Endodermal cell (in vitro differentiated cells): ENCODE data around the gene OR1L6. TPM values are rescaled to one million over a fixed set of nuclear protein-coding genes. Genes with fewer than 3 reads are reported as not detected.

ENCODE experiments used
- total RNA-seq, 2 donors: library from RNA; stranded (reverse); fragmentation: NEBNext Ultra II Directional in 1 of 2; extraction: Animal tissue kit (Norgen Biotek cat#: 25700) in 1 of 2; gene quantifications; 2 replicates in 1 of 2; 3 replicates in 1 of 2; pipeline ENCODE4 v1.2.1, GENCODE V29; 2021

OR1L6 gene
- total RNA-seq, 2 donors from 2014 or later: not detected

Other genes with a start within 250 kb of the OR1L6 start
- gene OR1J2, start 231.5 kb upstream of the OR1L6 start, total RNA-seq: not detected
- gene OR1J4, start 223.2 kb upstream of the OR1L6 start, total RNA-seq: not detected
- not detected for gene OR1N1, start 215.0 kb upstream of the OR1L6 start, total RNA-seq
- gene OR1N2, start 189.2 kb upstream of the OR1L6 start, total RNA-seq: not detected
- gene OR1L8, start 158.9 kb upstream of the OR1L6 start, total RNA-seq: not detected
- not detected for gene OR1Q1, start 127.6 kb upstream of the OR1L6 start, total RNA-seq
- gene OR1B1, start 84.7 kb upstream of the OR1L6 start, total RNA-seq: not detected
- not detected for gene OR1L1, start 80.6 kb upstream of the OR1L6 start, total RNA-seq
- gene OR1L3, start 67.2 kb upstream of the OR1L6 start, total RNA-seq: not detected
- not detected for gene OR1L4, start 18.3 kb upstream of the OR1L6 start, total RNA-seq
- gene OR5C1, start 46.6 kb downstream of the OR1L6 start, total RNA-seq: not detected
- not detected for gene OR1K1, start 57.8 kb downstream of the OR1L6 start, total RNA-seq
- gene PDCL, start 86.3 kb downstream of the OR1L6 start, total RNA-seq: 10 to 100 TPM; 26.3 to 28.6 TPM
- gene RC3H2, start 163.1 kb downstream of the OR1L6 start, total RNA-seq: 10 to 100 TPM; 56.4 to 60.1 TPM
- 10 to 100 TPM in 1 of 2 donors, 1 to 10 TPM in 1; 9.3 to 11.7 TPM for gene ZBTB6, start 171.0 kb downstream of the OR1L6 start, total RNA-seq
- 10 to 100 TPM in 1 of 2 donors, 1 to 10 TPM in 1; 9.8 to 11.6 TPM for gene ZBTB26, start 189.2 kb downstream of the OR1L6 start, total RNA-seq
- gene RABGAP1, start 198.7 kb downstream of the OR1L6 start, total RNA-seq: 10 to 100 TPM; 41.9 to 49.7 TPM